ENCODE data around the gene ADPRHL1. TPM values are rescaled to one million over a fixed set of nuclear protein-coding genes. Genes with fewer than 3 reads are reported as not detected.

ADPRHL1 gene
- total and polyA plus RNA-seq, 2 donors (not counting 3 experiments of a cell fraction or from before 2014, with no cell fraction given): 0.52 to 0.97 TPM

- dilution Hi-C loops (cut with MboI; ENCODE audit: extremely low pct_ligation_motif_present, low sequenced_read_pairs): no loop called here
- H3K27me3 ChIP-seq (ENCODE audit: control insufficient read depth in 2 of 2, insufficient read depth in 2 of 2, low read length in 2 of 2): no peaks in the 10 kb centered on the region
- no peaks in the 10 kb centered on the region for H3K9me1 ChIP-seq (replicated peaks; ENCODE audit: control insufficient read depth, extremely low read depth, insufficient read depth, low read length)
- no peak overlapping the region for H3K27ac ChIP-seq (ENCODE audit: insufficient read depth, low read depth, low read length)
- CTCF ChIA-PET: interaction anchor here (0.7 kb wide), 1 partner anchor 63 kb away, joined by 4 read pairs; no protein-coding TSS in a partner anchor
- H4K20me1 ChIP-seq (replicated peaks; ENCODE audit: control insufficient read depth, extremely low read depth, insufficient read depth, low read length): no peaks in the 10 kb centered on the region
- no peak overlapping the region for H3K4me3 ChIP-seq (replicated peaks in 1 of 3; ENCODE audit: insufficient read depth in 1 of 3, low read depth in 1 of 3, low read length in 3 of 3)
- no peak overlapping the region for H3K9ac ChIP-seq (replicated peaks; ENCODE audit: extremely low read depth, insufficient read depth, low read length)
- H3K36me3 ChIP-seq (ENCODE audit: control insufficient read depth in 2 of 2, extremely low read depth in 1 of 2, insufficient read depth in 2 of 2, low read length in 2 of 2): no peaks in the 10 kb centered on the region
- H2AFZ ChIP-seq (ENCODE audit: low read depth, low read length): no peak overlapping the region
- FAIRE-seq (no peak), DNase-seq (ENCODE audit: low read depth, low spot score) (no peak)
- POLR2A ChIA-PET: no interaction called here
- no peaks in the 10 kb centered on the region for H3K9me3 ChIP-seq (replicated peaks; ENCODE audit: control insufficient read depth, insufficient read depth, low read length)
- no TSS peak for BruUV-seq (replicated peaks)
- no peak for TF ChIP-seq CTCF (IDR thresholded peaks at IDR 0.05; ENCODE audit: extremely low read depth in 1 of 2, insufficient read depth in 1 of 2, low read depth in 1 of 2, low read length in 2 of 2)
- no peak overlapping the region for H3K4me2 ChIP-seq (ENCODE audit: insufficient read depth, low read length)
- intact Hi-C loops (cut with micrococcal nuclease): no loop called here
- H3K4me1 ChIP-seq (ENCODE audit: control insufficient read depth, extremely low read depth, insufficient read depth, low read length): no peaks in the 10 kb centered on the region
- no peaks in the 10 kb centered on the region for H3K79me2 ChIP-seq (ENCODE audit: control insufficient read depth, insufficient read depth, low read length)
Measured at GRCh38 chr13:113400621-113401451, 52.5 kb downstream of the ADPRHL1 start.

DNA sequence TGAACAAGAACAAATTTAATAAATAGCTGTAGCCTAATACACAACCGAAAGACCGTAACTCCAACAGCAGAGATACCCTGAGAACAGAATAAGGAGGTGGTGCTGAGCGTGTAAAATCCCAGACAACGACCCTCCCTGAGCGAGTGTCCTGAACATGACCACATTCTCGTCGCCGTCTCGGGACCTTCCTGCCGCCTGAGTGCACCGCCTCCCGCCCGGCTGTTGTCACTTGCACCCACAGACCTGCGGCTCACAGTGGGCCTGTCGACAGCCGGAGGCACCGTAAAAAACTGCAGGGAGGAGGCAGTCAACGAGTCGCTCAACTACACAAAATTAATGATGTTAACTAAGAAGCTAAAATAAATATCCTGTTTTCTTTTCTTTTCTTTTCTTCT, 53.5 kb downstream of the ADPRHL1 start:
- Histone ChIP-seq H3K4me2 (ENCODE audit: insufficient read depth, low read length) (no peak overlapping the region), H3K9ac (replicated peaks; ENCODE audit: extremely low read depth, insufficient read depth, low read length) (no peak overlapping the region), H3K4me1 (ENCODE audit: control insufficient read depth, extremely low read depth, insufficient read depth, low read length) (no peaks in the 10 kb centered on the region), H3K9me1 (replicated peaks; ENCODE audit: control insufficient read depth, extremely low read depth, insufficient read depth, low read length) (no peaks in the 10 kb centered on the region), H3K79me2 (ENCODE audit: control insufficient read depth, insufficient read depth, low read length) (no peaks in the 10 kb centered on the region), H3K4me3 (replicated peaks in 1 of 3; ENCODE audit: insufficient read depth in 1 of 3, low read depth in 1 of 3, low read length in 3 of 3) (no peak overlapping the region), H2AFZ (ENCODE audit: low read depth, low read length) (no peak overlapping the region), H3K27ac (ENCODE audit: insufficient read depth, low read depth, low read length) (no peak overlapping the region), H3K27me3 (ENCODE audit: control insufficient read depth in 2 of 2, insufficient read depth in 2 of 2, low read length in 2 of 2) (no peaks in the 10 kb centered on the region), H3K36me3 (ENCODE audit: control insufficient read depth in 2 of 2, extremely low read depth in 1 of 2, insufficient read depth in 2 of 2, low read length in 2 of 2) (no peaks in the 10 kb centered on the region), H4K20me1 (replicated peaks; ENCODE audit: control insufficient read depth, extremely low read depth, insufficient read depth, low read length) (no peaks in the 10 kb centered on the region), H3K9me3 (replicated peaks; ENCODE audit: control insufficient read depth, insufficient read depth, low read length) (no peaks in the 10 kb centered on the region)
- dilution Hi-C loops (cut with MboI; ENCODE audit: extremely low pct_ligation_motif_present, low sequenced_read_pairs): no loop called here
- ChIA-PET CTCF (interaction anchor here (0.7 to 0.9 kb wide), 2 partner anchors 62 to 457 kb away, joined by 3 to 4 read pairs; no protein-coding TSS in a partner anchor), POLR2A (no interaction called here)
- no TSS peak for BruUV-seq (replicated peaks)
- FAIRE-seq (no peak), DNase-seq (ENCODE audit: low read depth, low spot score) (no peak)
- TF ChIP-seq, protein P1, sequence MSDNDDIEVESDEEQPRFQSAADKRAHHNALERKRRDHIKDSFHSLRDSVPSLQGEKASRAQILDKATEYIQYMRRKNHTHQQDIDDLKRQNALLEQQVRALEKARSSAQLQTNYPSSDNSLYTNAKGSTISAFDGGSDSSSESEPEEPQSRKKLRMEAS (IDR thresholded peaks at IDR 0.05; ENCODE audit: insufficient read depth, insufficient read length): no peak
- TF ChIP-seq POLR2A (IDR thresholded peaks at IDR 0.05; ENCODE audit: low read depth, low read length) (no peak), POLR2AphosphoS5 (IDR thresholded peaks at IDR 0.05; ENCODE audit: insufficient read depth, low read depth, low read length) (no peak), MYC (IDR thresholded peaks at IDR 0.05; ENCODE audit: low read depth, low read length) (no peak), EZH2 (IDR thresholded peaks at IDR 0.05; ENCODE audit: borderline replicate concordance, low read depth, low read length, severe bottlenecking) (no peak), JUN (IDR thresholded peaks at IDR 0.05; ENCODE audit: borderline replicate concordance, insufficient read depth, insufficient read length, low read depth) (no peak), CTCF (IDR thresholded peaks at IDR 0.05; ENCODE audit: extremely low read depth in 1 of 2, insufficient read depth in 1 of 2, low read depth in 1 of 2, low read length in 2 of 2) (no peak), GATA2 (IDR thresholded peaks at IDR 0.05; ENCODE audit: insufficient read depth, insufficient read length, low read depth, low read length) (no peak), FOS (IDR thresholded peaks at IDR 0.05; ENCODE audit: borderline replicate concordance, insufficient read depth, low read length) (no peak)
- intact Hi-C loops (cut with micrococcal nuclease): loop anchor here (5.0 kb wide), 1 partner anchor 163 kb away; no protein-coding TSS in a partner anchor

Measured in endothelial cell of umbilical vein (primary cell).